Measurements from ENCODE around the gene GUCD1. TPM values are rescaled to one million over a fixed set of nuclear protein-coding genes. Genes with fewer than 3 reads are reported as not detected.

GUCD1 gene
- total RNA-seq, 4 donors from 2014 or later, result 51.6 to 89.7 (median 74.2) TPM

DNA sequence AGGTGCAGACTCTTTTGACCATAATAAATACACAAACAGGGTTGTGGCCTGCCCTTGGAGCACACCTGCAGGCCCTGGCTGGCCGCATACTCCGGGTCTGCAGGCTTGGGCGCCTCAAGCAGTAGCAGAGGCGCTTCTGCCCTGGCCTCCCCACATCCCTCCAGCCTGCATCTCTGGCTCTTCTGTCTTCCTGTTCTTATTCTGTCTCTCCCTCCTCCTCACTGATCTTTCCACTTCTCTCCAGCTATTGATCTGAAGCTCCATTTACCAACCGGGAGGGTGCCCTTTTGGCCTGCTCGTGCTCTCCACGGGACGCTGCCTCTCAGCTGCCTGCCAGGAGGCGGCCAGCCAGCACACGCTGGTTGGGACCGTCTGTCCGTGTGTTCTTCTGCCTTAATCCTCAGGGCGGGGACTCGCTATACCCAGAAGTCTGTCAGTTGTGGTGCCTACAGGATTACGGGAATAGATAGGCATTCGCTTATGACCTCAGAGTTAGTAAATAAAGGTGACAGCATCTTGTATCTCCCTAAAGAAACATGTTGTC lies 54.6 kb downstream of the GUCD1 start:
- Histone ChIP-seq H3K9me3 (no peaks in the 10 kb centered on the region), H3K27ac (no peak overlapping the region), H3K4me3 (replicated peaks in 1 of 3) (no peak overlapping the region), H3K4me1 (no peaks in the 10 kb centered on the region), H3K27me3 (no peaks in the 10 kb centered on the region), H3K36me3 (no peaks in the 10 kb centered on the region)
- TF ChIP-seq, protein P1, sequence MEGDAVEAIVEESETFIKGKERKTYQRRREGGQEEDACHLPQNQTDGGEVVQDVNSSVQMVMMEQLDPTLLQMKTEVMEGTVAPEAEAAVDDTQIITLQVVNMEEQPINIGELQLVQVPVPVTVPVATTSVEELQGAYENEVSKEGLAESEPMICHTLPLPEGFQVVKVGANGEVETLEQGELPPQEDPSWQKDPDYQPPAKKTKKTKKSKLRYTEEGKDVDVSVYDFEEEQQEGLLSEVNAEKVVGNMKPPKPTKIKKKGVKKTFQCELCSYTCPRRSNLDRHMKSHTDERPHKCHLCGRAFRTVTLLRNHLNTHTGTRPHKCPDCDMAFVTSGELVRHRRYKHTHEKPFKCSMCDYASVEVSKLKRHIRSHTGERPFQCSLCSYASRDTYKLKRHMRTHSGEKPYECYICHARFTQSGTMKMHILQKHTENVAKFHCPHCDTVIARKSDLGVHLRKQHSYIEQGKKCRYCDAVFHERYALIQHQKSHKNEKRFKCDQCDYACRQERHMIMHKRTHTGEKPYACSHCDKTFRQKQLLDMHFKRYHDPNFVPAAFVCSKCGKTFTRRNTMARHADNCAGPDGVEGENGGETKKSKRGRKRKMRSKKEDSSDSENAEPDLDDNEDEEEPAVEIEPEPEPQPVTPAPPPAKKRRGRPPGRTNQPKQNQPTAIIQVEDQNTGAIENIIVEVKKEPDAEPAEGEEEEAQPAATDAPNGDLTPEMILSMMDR (IDR thresholded peaks at IDR 0.05), result no peak
- TF ChIP-seq POLR2A (IDR thresholded peaks at IDR 0.05), result no peak
- intact Hi-C loops (cut with DNase I), result no loop called here
- peak; percentile 29 to 46 for DNase-seq
- WGBS, 2 donors, result 65 to 69% methylated on average over 16 of the region's 16 CpGs

DNA sequence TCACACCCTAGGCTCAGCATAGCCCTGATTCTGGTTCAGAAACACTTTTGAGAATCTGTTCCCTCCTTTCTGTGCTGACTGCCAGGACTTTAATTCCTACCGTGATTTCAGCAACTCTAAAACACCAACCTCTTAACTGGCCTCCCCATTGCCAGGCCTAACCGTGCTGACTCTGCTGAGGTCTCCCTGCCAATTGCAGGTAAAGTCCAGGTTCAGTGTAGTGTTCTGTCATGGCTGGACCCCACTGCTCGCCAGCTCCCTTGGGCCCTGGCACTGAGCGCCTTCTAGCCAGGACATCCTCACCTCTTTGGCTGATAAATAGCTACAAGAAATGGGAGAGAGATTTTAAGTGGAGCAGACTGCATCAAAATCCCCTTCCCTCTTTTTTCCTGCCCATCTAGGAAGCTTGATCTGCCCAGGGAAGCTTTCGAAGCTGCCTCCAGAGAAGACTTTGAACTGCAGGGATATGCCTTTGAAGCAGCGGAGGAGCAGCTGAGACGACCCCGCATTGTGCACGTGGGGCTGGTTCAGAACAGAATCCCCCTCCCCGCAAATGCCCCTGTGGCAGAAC lies 55.1 kb downstream of the GUCD1 start:
- TF ChIP-seq, protein P1 (IDR thresholded peaks at IDR 0.05), result no peak
- TF ChIP-seq POLR2A (IDR thresholded peaks at IDR 0.05), result no peak
- DNase-seq, result no peak
- H3K4me3 ChIP-seq (replicated peaks in 1 of 3), result no peak overlapping the region
- H3K27ac ChIP-seq, result no peak overlapping the region
- 93 to 96% methylated on average over 10 of the region's 10 CpGs for WGBS, 2 donors
- peaks cover 2% of the 10 kb centered on the region in 2 donors for H3K4me1 ChIP-seq
- no peaks in the 10 kb centered on the region for H3K9me3 ChIP-seq
- no peaks in the 10 kb centered on the region for H3K36me3 ChIP-seq
- H3K27me3 ChIP-seq, result no peaks in the 10 kb centered on the region
- intact Hi-C loops (cut with DNase I), result no loop called here

DNA sequence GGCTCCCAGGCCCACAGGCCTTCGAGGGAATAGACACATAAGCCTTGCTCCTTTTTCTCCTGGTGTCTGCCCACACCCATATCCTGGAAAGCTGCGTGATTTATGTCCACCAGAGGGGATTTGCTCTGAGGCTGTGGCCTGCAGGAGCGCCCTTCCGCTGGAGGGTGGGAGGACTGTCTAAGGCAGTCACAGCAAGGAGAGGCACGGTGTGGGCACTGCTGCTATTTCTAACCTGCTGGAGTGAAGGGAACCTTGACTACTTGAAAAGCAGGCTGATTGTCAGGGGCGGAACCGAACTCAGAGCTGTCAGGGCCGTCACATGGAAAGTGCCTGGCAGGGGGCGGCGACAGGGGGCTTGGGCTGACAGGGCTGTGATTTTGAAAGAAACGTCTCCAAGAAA lies 56.1 kb downstream of the GUCD1 start:
- Histone ChIP-seq H3K4me3 (replicated peaks in 1 of 3) (no peak overlapping the region), H3K27ac (no peak overlapping the region), H3K9me3 (no peaks in the 10 kb centered on the region), H3K27me3 (no peaks in the 10 kb centered on the region), H3K4me1 (peaks cover 4 to 9% of the 10 kb centered on the region in 2 donors), H3K36me3 (no peaks in the 10 kb centered on the region)
- DNase-seq, result no peak
- intact Hi-C loops (cut with DNase I), result no loop called here
- TF ChIP-seq, protein P1 (IDR thresholded peaks at IDR 0.05), result no peak
- TF ChIP-seq POLR2A (IDR thresholded peaks at IDR 0.05), result no peak
- 96 to 98% methylated on average over 8 to 11 of the region's 11 CpGs for WGBS, 2 donors

DNA sequence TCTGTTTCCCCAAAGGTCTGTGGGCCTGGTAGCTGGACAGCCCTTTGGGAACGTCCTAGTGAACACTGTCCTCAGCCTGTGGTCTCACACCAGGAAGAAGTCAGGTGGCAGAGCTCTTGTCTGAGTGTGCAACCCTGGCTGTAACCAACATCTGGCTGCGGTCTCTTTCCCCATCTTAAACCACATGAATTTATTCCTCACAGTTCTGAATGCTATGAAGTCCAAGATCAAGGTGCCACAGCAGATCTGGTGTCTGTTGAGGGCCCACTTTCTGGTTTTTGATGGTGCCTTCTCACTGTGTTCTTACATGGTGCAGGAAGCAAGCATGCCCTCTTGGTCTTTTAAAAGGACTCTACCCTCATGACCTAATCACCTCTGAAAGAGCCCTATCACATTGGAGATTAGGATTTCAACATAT lies 57.1 kb downstream of the GUCD1 start:
- TF ChIP-seq POLR2A (IDR thresholded peaks at IDR 0.05), result no peak
- TF ChIP-seq, protein P1 (IDR thresholded peaks at IDR 0.05), result no peak
- H3K4me3 ChIP-seq (replicated peaks in 1 of 3), result no peak overlapping the region
- peaks cover 4 to 9% of the 10 kb centered on the region in 2 donors for H3K4me1 ChIP-seq
- no peaks in the 10 kb centered on the region for H3K9me3 ChIP-seq
- DNase-seq, result no peak
- H3K27me3 ChIP-seq, result no peaks in the 10 kb centered on the region
- WGBS, 2 donors, result 75 to 82% methylated on average over 2 of the region's 2 CpGs
- H3K27ac ChIP-seq, result no peak overlapping the region
- no peaks in the 10 kb centered on the region for H3K36me3 ChIP-seq
- intact Hi-C loops (cut with DNase I), result no loop called here

DNA sequence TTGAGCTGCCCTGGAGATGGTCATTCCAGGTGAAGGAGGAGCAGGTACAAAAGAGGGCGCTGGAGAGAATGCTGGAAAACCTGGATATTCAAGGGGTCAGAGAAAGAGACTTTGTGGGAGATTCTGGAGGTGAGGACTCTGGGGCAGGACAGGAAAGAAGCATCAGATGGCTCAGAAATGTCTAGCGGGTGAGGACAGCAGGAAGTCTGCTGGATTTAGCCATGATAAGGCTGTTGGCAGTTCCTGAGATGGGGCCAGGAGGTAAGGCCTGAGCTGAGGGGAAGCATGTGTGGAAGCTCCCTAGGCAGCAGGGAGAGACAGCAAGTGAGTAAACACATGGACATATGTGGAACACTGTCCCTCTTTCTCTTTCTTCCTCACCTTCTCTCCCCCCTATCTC lies 58.3 kb downstream of the GUCD1 start:
- Histone ChIP-seq H3K27ac (no peak overlapping the region), H3K27me3 (no peaks in the 10 kb centered on the region), H3K9me3 (no peaks in the 10 kb centered on the region), H3K4me3 (replicated peaks in 1 of 3) (no peak overlapping the region), H3K36me3 (no peaks in the 10 kb centered on the region), H3K4me1 (peaks cover 4 to 9% of the 10 kb centered on the region in 2 donors)
- WGBS, 2 donors, result 89 to 96% methylated on average over 2 of the region's 2 CpGs
- DNase-seq, result no peak
- TF ChIP-seq POLR2A (IDR thresholded peaks at IDR 0.05), result no peak
- intact Hi-C loops (cut with DNase I), result no loop called here
